Retina (tissue), 1 donor: ENCODE measurements around the gene CCND2.
A peak's percentile ranks its signal among the peaks of the same experiment; 100 is the strongest.
"Not testable (repeated sequence)": the region's sequence is repeated elsewhere in the genome, so short reads cannot be mapped to it uniquely, and the experiment has no call there.

ENCODE experiments used
- DNase-seq: peaks from one replicate; pipeline ENCODE4 v3.0.0-alpha.2; 2016

CCND2 gene

DNA sequence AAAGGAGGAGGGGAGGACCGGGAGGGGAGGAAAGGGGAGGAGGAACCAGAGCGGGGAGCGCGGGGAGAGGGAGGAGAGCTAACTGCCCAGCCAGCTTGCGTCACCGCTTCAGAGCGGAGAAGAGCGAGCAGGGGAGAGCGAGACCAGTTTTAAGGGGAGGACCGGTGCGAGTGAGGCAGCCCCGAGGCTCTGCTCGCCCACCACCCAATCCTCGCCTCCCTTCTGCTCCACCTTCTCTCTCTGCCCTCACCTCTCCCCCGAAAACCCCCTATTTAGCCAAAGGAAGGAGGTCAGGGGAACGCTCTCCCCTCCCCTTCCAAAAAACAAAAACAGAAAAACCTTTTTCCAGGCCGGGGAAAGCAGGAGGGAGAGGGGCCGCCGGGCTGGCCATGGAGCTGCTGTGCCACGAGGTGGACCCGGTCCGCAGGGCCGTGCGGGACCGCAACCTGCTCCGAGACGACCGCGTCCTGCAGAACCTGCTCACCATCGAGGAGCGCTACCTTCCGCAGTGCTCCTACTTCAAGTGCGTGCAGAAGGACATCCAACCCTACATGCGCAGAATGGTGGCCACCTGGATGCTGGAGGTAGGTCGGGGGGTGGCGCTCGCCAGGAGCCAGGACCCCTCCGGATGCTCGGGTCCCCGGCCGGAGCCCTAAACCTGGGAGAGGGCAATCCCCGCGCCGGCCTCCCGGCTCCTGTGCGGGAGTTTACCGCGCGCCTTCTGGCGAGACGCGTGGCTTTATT, at the start of gene CCND2:
CCND2 (plus strand) TSS at position 111 of the 744 bp plus-strand sequence; CDS start at position 390, 279 bp downstream.
- DNase-seq: peak; percentile 79

- no peak for DNase-seq
Measured at GRCh38 chr12:4224206-4224889, 49.2 kb upstream of the CCND2 start.

DNA sequence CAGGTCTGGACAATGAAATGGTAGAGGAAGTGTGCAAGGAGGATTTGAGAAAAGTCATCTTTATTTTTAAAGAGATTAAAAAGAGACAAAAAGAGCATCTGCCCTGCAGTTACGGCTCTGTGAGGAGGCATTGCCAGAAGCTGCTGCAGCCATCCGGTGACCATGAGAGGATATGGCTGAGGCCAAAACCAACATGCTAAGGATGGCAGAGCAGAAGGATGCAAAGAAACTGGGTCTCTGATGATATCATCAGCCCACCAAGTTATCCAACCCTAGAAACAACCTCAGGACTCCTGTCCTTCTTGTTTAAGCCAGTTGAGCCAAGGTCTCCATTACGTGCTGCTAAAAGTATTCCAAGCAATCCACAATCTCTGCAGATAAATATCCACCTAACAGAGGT, 48.0 kb upstream of the CCND2 start:
- no peak for DNase-seq

DNA sequence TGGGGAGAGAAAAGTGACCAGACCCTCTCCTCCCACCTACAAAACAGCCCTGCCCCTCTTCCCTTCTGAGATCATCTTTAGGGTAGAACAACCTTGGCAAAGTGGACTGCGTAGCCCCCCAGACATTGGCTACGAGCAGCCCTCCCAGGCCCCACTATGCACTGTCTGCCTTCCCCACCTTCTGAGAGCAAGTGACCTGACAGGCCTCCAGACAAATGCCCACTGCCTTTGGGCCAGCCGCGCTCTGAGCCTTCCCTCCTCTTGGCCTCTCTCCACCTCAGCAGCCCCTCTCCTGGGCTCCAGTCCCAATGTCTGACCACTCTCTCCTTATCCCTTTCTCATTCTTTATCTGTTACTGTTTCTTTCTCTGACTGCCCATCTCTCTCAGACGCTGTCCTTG, 46.5 kb upstream of the CCND2 start:
- no peak for DNase-seq

- DNase-seq: no peak
Measured at GRCh38 chr12:4228122-4228580, 45.4 kb upstream of the CCND2 start.

- no peak for DNase-seq
Measured at GRCh38 chr12:4230526-4230925, 43.0 kb upstream of the CCND2 start.

DNA sequence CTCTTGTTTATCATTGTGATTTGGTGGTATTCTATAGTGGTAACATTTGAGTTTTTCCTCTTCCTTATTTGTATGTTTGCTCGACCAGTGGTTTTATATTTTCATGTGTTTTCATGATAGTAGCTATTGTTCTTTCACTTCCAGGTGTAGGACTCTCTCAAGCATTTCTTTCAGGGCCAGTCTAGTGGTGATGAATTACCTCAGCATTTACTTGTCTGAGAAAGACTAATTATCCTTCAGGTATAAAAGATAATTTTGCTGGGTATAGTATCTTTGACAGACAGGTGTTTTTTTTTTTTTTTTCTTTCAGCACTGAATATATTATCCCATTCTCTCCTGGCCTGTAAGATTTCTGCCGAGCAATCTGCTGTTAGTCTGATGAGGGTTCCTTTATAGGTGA, 35.0 kb upstream of the CCND2 start:
- no peak for DNase-seq

DNA sequence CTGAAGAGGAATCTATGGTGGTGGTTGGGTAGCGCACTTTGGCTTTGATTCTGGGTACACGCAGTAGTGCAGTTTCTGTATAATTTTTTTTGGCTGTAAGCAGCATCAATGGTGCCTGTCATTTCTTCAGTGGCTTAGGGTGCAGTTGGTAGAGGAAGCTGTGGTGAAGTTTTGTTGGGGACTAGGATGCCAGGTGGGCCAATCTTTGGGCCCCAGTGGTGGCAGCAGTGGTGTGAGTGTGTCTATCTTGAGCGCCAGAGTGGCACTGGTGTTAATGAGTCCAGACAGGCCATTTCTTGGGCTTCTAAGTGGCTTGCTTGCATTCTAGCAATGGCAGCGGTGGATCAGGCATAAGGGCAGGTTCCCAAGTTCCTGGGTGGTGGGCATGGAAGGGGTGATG, 33.8 kb upstream of the CCND2 start:
- no peak for DNase-seq

DNA sequence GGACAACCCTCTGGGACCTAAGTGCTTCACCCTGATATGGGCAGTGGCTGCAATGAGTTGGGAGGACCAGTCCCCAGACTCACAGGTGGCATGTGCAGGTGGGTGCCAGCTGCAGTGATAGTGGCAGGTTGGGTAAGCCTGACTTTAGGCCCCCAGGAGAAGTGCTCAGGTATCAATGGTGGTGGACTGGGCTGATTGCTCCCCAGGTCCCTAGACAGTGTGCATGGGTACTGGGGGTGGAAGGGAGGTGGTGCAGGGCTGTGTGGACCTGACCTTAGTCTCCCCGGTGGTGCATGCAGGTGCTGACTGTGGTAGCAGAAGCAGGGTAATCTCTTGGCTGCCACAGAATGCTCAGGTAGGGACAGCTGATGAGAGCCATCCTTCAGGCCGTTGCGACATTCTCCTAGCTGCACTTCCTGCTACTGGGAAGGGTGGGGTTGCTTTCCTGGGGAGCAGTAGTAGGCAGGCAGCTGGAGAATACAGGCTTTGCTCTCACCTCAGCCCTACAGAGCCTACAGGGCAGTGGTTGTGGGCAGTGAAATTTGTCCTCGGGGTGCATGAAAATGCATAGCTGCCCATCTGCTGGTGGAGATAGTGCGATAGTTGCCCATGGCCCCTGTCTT, 33.3 kb upstream of the CCND2 start:
- DNase-seq: no peak

- no peak for DNase-seq
Measured at GRCh38 chr12:4240981-4241380, 32.6 kb upstream of the CCND2 start.

- no peak for DNase-seq
Measured at GRCh38 chr12:4241592-4241991, 32.0 kb upstream of the CCND2 start.

DNA sequence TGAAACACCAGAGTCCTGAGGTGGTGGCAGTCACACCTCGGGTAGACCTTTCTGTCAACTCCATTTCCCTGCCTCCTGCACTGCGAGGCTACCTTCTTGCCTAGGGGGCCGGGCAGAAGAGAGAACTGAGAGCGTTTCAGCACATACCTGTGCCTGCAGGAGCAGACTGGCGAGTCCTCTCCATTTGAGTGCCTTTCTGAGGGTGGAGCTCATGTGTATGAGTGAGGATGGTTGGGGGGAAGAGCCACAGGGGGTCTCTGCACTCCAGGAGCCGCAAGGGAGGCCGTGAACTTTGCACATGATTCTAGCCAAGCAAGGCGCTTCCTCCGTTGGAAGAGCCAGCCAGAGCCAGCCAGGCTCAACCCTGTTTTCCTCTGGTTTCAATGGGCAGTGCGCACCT, 31.0 kb upstream of the CCND2 start:
- DNase-seq: no peak

GRCh38 chr12:4243091-4243490, 30.5 kb upstream of the CCND2 start:
- DNase-seq: no peak

- DNase-seq: not testable (repeated sequence)
Measured at GRCh38 chr12:4243491-4244100, 30.0 kb upstream of the CCND2 start.

- DNase-seq: peak; percentile 25
Measured at GRCh38 chr12:4244868-4245267, 28.7 kb upstream of the CCND2 start.

GRCh38 chr12:4245446-4245845, 28.1 kb upstream of the CCND2 start:
- no peak for DNase-seq

- peak; percentile 50 for DNase-seq
Measured at GRCh38 chr12:4246116-4246515, 27.4 kb upstream of the CCND2 start.

GRCh38 chr12:4250691-4251090, 22.9 kb upstream of the CCND2 start:
- no peak for DNase-seq

- DNase-seq: no peak
Measured at GRCh38 chr12:4251216-4251891, 22.2 kb upstream of the CCND2 start.

- DNase-seq: no peak
Measured at GRCh38 chr12:4251967-4252366, 21.6 kb upstream of the CCND2 start.

DNA sequence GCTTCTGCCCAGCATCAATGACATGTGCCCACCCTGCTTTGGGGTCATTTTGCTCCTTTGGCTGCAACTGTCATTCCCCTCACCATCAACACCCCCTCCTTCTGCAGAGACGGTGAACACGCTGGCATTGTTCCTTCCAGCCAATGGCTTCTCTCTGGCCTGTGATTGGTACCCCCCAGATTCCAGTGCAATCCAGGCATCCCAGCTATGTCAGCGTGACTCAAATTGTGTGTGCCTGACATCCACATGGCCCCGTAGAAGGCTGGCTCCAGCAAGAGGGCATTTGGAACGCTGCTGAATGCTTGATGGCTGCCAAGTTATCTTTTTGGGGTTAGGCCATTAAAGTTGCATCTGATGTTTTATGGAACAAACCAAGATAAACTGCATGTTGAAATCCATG, 21.0 kb upstream of the CCND2 start:
- peak; percentile 47 for DNase-seq

DNA sequence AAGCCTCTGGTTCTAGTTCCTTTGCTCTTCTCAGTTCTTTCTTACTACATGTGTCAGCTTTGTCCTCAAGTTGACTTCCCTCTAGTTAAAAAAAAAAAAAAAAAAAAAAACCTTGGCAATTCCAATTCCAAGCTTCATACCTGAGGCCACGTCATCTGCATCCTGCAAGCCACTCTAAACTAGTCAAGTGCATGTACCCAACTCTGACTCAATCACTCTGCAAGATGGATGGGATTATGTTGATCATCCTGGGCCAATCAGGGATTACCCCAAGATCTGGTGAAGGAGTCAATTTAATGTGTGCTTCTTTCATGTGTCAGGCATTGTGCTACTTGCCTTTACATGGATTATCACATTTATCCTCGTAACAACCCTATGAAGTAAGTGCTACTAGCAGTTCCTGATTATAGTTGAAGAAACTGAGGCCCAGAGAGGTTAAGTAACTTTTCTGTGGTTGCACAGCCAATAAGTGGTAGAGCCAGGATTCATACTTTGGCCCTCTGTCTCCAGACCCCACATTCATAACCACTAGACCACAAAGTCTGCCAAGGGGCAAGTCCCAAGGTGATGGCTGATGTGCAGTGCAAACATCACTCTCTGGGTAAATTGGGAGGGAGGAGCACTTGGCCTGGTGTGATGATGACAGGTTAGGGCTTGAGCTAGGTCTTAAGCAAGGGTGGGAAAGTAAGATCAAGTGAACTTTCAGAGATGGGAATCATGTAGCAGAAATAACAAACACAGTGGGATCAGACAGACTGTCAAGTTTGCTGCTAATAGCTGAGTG, 17.3 kb upstream of the CCND2 start:
- no peak for DNase-seq
